Osteocyte (in vitro differentiated cells): ENCODE results near the gene SMIM36. TPM values are rescaled to one million over a fixed set of nuclear protein-coding genes. Genes with fewer than 3 reads are reported as not detected.
A peak's percentile ranks its signal among the peaks of the same experiment; 100 is the strongest.
"Not testable (repeated sequence)": the region's sequence is repeated elsewhere in the genome, so short reads cannot be mapped to it uniquely, and the experiment has no call there.

Experiments used
- DNase-seq: peaks from one replicate; pipeline ENCODE4 v3.0.0; 2021; ENCODE audit warnings: mixed read lengths; ENCODE audit not compliant: unreplicated experiment; ENCODE audit errors: extremely low spot score
- H3K27ac Mint-ChIP-seq: one replicate; pipeline ENCODE4 v1.8.0; 2021; ENCODE audit warnings: mild to moderate bottlenecking, mixed read lengths; ENCODE audit not compliant: unreplicated experiment
- H3K27me3 Mint-ChIP-seq: one replicate; pipeline ENCODE4 v1.8.0; 2021; ENCODE audit warnings: mixed read lengths; ENCODE audit not compliant: unreplicated experiment
- H3K36me3 Mint-ChIP-seq: one replicate; pipeline ENCODE4 v1.8.0; 2021; ENCODE audit warnings: mixed read lengths; ENCODE audit not compliant: unreplicated experiment
- H3K4me1 Mint-ChIP-seq: one replicate; pipeline ENCODE4 v1.8.0; 2021; ENCODE audit warnings: mixed read lengths; ENCODE audit not compliant: unreplicated experiment
- H3K4me3 Mint-ChIP-seq: one replicate; pipeline ENCODE4 v1.8.0; 2021; ENCODE audit warnings: mild to moderate bottlenecking, moderate library complexity, mixed read lengths; ENCODE audit not compliant: unreplicated experiment
- H3K9me3 Mint-ChIP-seq: one replicate; pipeline ENCODE4 v1.8.0; 2021; ENCODE audit warnings: mixed read lengths; ENCODE audit not compliant: unreplicated experiment
- total RNA-seq: library from RNA; stranded (reverse); gene quantifications from 2 replicates; pipeline ENCODE4 v1.2.1, GENCODE V29; 2021
- TF ChIP-seq, protein P1 (sequence below): fragments of 200-600 bp; sonication (generic); IDR thresholded peaks from 2 replicates; pipeline ENCODE4 v1.5.0; 2021; ENCODE audit warnings: antibody characterized with exemption, mild to moderate bottlenecking, moderate library complexity

SMIM36 gene
- total RNA-seq, 1 donor from 2014 or later, result not detected

DNA sequence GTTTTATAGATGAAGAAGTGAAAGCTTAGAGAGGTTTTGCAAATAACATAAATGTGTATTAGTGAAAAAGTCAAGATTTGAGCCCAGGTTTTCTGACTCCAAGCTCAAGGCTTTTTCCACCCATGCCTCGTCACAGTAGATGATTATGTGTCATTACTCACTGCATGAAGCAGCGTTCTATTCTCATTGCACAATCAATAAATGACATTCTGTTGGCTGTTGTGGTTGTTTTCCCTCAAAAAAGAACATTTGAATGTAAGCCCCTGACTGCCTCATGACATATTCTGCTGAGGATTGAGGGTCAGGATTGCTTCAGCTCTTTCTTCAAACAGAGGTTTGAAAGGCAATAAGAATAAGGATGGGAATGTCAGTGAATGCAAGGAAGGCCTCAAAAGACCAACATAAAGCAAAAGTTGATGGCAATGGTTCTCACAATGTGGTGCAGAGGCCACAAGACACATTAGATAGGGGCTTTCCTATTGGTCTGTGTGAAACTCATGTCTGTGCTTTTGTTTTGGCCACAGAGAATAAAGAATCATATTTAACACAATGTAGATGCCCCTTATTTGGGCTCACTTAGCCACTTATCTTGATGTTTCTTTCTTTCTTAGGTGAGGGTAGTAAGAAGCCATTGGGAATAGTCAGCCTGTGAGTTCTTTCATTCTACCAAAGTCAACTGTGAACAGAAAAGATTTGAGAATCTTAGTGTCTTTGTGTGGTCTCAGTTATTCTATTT lies 84.2 kb downstream of the SMIM36 start:
- no peak for DNase-seq

DNA sequence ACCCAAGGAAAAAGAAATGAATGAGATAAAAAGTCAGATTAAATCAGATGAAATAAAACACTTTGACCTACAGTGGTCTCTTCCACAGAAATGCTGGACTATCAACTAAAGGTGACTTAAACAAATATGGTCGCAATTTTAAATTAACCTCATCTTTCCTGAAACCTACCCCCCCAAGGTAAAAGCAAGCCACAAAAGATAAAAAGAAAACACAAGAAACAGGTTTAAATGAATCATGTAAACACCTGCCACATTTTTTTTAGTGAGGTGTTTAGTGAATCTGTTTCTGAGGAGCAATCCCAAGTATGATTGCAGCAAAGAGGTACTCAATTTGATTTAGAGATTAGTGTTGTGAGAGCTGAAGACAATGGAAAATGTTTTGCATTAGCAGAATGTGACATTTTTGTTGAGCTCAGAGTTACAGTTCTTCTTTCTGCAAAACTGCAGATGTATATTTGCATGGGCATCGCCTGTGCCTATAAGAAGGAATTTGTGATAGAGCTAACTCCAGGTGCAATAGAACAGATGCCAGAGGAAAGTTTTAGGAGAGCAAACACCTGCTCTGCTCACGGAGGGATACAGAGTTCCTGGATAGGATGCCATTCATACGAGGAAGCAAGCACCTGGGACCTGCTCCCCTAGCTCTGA lies 86.2 kb downstream of the SMIM36 start:
- Mint-ChIP-seq H3K27ac (no peak overlapping the region), H3K4me3 (no peak overlapping the region), H3K36me3 (no peaks in the 10 kb centered on the region), H3K9me3 (no peaks in the 10 kb centered on the region), H3K4me1 (peaks cover 11% of the 10 kb centered on the region), H3K27me3 (peaks cover 26% of the 10 kb centered on the region)
- TF ChIP-seq, protein P1, sequence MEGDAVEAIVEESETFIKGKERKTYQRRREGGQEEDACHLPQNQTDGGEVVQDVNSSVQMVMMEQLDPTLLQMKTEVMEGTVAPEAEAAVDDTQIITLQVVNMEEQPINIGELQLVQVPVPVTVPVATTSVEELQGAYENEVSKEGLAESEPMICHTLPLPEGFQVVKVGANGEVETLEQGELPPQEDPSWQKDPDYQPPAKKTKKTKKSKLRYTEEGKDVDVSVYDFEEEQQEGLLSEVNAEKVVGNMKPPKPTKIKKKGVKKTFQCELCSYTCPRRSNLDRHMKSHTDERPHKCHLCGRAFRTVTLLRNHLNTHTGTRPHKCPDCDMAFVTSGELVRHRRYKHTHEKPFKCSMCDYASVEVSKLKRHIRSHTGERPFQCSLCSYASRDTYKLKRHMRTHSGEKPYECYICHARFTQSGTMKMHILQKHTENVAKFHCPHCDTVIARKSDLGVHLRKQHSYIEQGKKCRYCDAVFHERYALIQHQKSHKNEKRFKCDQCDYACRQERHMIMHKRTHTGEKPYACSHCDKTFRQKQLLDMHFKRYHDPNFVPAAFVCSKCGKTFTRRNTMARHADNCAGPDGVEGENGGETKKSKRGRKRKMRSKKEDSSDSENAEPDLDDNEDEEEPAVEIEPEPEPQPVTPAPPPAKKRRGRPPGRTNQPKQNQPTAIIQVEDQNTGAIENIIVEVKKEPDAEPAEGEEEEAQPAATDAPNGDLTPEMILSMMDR, result no peak
- no peak for DNase-seq

More for the DNA sequence above, 84.2 kb downstream of the SMIM36 start:
- no peaks in the 10 kb centered on the region for H3K9me3 Mint-ChIP-seq
- TF ChIP-seq, protein P1, result no peak
- peaks cover 26% of the 10 kb centered on the region for H3K27me3 Mint-ChIP-seq
- H3K4me3 Mint-ChIP-seq, result no peak overlapping the region
- no peak overlapping the region for H3K27ac Mint-ChIP-seq
- H3K4me1 Mint-ChIP-seq, result peaks cover 3% of the 10 kb centered on the region
- no peaks in the 10 kb centered on the region for H3K36me3 Mint-ChIP-seq

DNA sequence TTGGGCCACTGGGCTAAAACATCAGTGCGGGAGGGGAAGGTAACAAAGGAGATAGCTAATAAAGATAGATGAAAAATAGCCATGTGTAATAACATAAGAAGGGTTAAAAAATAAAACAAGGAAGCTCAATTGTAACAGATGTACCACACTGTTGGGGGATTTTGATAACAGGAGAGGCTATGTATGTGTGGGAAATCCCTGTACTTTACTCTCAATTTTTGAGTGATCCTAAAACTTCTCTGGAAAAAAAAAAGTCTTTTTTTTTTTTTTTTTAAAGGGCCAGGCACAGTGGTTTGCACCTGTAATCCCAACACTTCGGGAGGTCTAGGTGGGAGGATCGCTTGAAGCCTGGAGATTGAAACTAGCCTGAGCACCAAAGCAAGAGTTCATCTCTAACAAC lies 87.7 kb downstream of the SMIM36 start:
- Mint-ChIP-seq H3K27me3 (peaks cover 24% of the 10 kb centered on the region), H3K4me3 (no peak overlapping the region), H3K4me1 (peaks cover 11% of the 10 kb centered on the region), H3K36me3 (no peaks in the 10 kb centered on the region), H3K27ac (no peak overlapping the region), H3K9me3 (peaks cover 3% of the 10 kb centered on the region)
- no peak for DNase-seq
- TF ChIP-seq, protein P1, result no peak

DNA sequence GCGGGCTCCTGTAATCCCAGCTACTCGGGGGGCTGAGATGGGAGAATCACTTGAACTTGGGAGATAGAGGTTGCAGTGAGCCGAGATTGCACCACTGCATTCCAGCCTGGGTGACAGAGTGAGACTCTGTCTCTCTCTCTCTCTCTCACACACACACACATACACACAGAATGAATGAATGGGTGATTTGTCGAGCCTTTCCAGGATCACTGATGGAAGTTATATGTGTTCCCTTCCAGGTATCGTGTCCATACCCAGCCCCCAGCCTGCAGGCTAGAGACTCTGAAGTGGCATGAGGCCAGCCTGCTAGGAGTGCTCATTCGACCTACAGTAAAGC lies 88.5 kb downstream of the SMIM36 start:
- H3K27ac Mint-ChIP-seq, DNase-seq, H3K36me3 Mint-ChIP-seq, H3K4me3 Mint-ChIP-seq, H3K9me3 Mint-ChIP-seq: not testable (repeated sequence)
- Mint-ChIP-seq H3K27me3 (peaks cover 19% of the 10 kb centered on the region), H3K4me1 (peaks cover 11% of the 10 kb centered on the region)

DNA sequence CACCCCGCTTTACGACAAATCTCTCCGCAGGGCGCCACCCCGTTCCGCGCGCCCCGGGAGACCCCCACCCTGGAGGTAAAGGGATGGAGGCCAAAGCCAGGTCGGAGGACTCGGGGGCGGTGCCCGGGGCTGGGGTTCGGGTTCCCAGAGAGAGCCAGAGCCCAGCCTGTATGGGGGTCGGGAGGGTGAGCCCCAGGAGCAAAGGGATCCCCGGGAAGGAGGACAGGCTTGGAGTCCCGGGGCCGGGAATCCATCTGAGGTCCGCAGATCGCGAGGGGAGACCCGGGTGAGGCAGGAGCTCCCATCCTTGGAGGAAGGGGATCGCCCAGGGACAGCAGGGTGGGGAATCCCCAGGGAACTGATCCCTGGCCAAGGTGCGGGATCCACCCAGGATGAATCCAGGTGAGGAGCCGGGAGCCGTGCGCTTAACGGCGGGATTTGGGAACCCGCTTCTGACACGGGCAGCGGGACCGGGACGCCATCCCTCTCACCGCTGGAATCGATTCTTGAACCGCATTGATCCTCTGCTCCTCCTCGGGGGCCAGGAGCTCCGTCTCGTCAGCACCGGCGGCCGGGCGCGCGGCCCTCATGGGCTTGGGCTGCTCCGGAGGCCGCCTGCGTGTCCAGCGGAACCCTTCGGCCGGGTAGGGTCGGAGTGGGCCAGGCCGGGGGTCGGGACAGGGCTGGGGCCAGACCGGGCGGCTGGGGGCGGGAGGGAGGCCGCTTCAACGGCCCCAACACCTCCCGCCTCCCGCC lies 89.9 kb downstream of the SMIM36 start, which contains the start of gene MMD:
Gene MMD, minus strand, starts transcription at position 657 of the 756 bp plus-strand sequence. Its CDS starts 140 bp downstream, at position 517.
- TF ChIP-seq, protein P1, result no peak
- H3K4me3 Mint-ChIP-seq, result peak within 1 kb of the TSS; percentile 84
- no peaks in the 10 kb centered on the region for H3K36me3 Mint-ChIP-seq
- peaks cover 3% of the 10 kb centered on the region for H3K9me3 Mint-ChIP-seq
- peaks cover 19% of the 10 kb centered on the region for H3K27me3 Mint-ChIP-seq
- DNase-seq, result no peak
- H3K4me1 Mint-ChIP-seq, result peaks cover 11% of the 10 kb centered on the region
- H3K27ac Mint-ChIP-seq, result peak within 1 kb of the TSS; percentile 9
